ENCODE results near the gene RNF167.

The RNF167 gene

GRCh38 chr17:4897198-4897687, 42.8 kb upstream of the RNF167 start:
- no peak overlapping the region for H3K27ac ChIP-seq (ENCODE audit: extremely low read depth, low read depth, low read length)
- H3K9me3 ChIP-seq (ENCODE audit: control insufficient read depth, insufficient read depth, low read depth, low read length) = no peaks in the 10 kb centered on the region
- POLR2A ChIA-PET = no interaction called here
- TF ChIP-seq KLF8 (tag by site-specific recombination; IDR thresholded peaks at IDR 0.05) = no peak
- TF ChIP-seq ZSCAN16 (tag by site-specific recombination; IDR thresholded peaks at IDR 0.05) = no peak
- peak; percentile 35; the same call in 1 of the 2 replicates for TF ChIP-seq ZNF341 (tag by site-specific recombination; IDR thresholded peaks at IDR 0.05; ENCODE audit: low read depth)
- H3K4me1 ChIP-seq (ENCODE audit: control insufficient read depth, insufficient read depth, low read length) = no peaks in the 10 kb centered on the region
- H3K36me3 ChIP-seq (ENCODE audit: control insufficient read depth in 2 of 2, insufficient read depth in 1 of 2, low read length in 2 of 2) = peaks cover 0 to 73% of the 10 kb centered on the region in 2 experiments; a peak in 2 of 3 replicates
- CTCF ChIA-PET = interaction anchor here (0.6 to 1.5 kb wide), 5 partner anchors 82 to 330 kb away, joined by 3 to 5 read pairs (median 4); no protein-coding TSS in a partner anchor
- H3K4me3 ChIP-seq (ENCODE audit: low read depth, low read length) = no peak overlapping the region

GRCh38 chr17:4897785-4898184, 42.3 kb upstream of the RNF167 start:
- TF ChIP-seq ZNF19 (tag by site-specific recombination; IDR thresholded peaks at IDR 0.05; ENCODE audit: low read depth) (no peak), ZNF626 (tag by site-specific recombination; IDR thresholded peaks at IDR 0.05) (no peak), ZSCAN18 (tag by site-specific recombination; IDR thresholded peaks at IDR 0.05) (no peak), ZBTB49 (tag by site-specific recombination; IDR thresholded peaks at IDR 0.05; ENCODE audit: low read depth) (no peak), ZNF488 (tag by site-specific recombination; IDR thresholded peaks at IDR 0.05) (no peak), PRDM4 (tag by site-specific recombination; IDR thresholded peaks at IDR 0.05) (no peak), ZNF37A (tag by site-specific recombination; IDR thresholded peaks at IDR 0.05) (no peak), ZNF169 (tag by site-specific recombination; IDR thresholded peaks at IDR 0.05) (no peak), ZBTB6 (tag by site-specific recombination; IDR thresholded peaks at IDR 0.05) (no peak), ZFHX2 (tag by site-specific recombination; conservative IDR thresholded peaks at IDR 0.05) (no peak), ZSCAN30 (tag by site-specific recombination; IDR thresholded peaks at IDR 0.05) (no peak), ZBTB8A (tag by site-specific recombination; IDR thresholded peaks at IDR 0.05) (no peak), ZSCAN23 (tag by site-specific recombination; IDR thresholded peaks at IDR 0.05) (no peak), ZNF623 (tag by site-specific recombination; IDR thresholded peaks at IDR 0.05) (no peak), ZNF10 (tag by site-specific recombination; IDR thresholded peaks at IDR 0.05) (no peak)
- ChIA-PET POLR2A (no interaction called here), CTCF (interaction anchor here (0.6 to 0.7 kb wide), 2 partner anchors 82 to 164 kb away, joined by 3 to 4 read pairs; no protein-coding TSS in a partner anchor)
- no peak overlapping the region for H3K27ac ChIP-seq (ENCODE audit: extremely low read depth, low read depth, low read length)
- H3K9me3 ChIP-seq (ENCODE audit: control insufficient read depth, insufficient read depth, low read depth, low read length) = no peaks in the 10 kb centered on the region
- peaks cover 0 to 68% of the 10 kb centered on the region in 2 experiments; a peak in 2 of 3 replicates for H3K36me3 ChIP-seq (ENCODE audit: control insufficient read depth in 2 of 2, insufficient read depth in 1 of 2, low read length in 2 of 2)
- no peaks in the 10 kb centered on the region for H3K4me1 ChIP-seq (ENCODE audit: control insufficient read depth, insufficient read depth, low read length)
- H3K4me3 ChIP-seq (ENCODE audit: low read depth, low read length) = no peak overlapping the region

All from HEK293 (cell line).